GM21825 (cell line): ENCODE data around the gene TUBB4A.

ENCODE experiments used
- ATAC-seq: cut with Tn5 transposase; IDR thresholded peaks from one replicate; pipeline ENCODE4 v1.9.1; 2021; ENCODE audit warnings: mild to moderate bottlenecking, moderate library complexity; ENCODE audit not compliant: unreplicated experiment

The TUBB4A gene

GRCh38 chr19:6448045-6448444 is 54.1 kb downstream of the TUBB4A start:
- no peak for ATAC-seq

- no peak for ATAC-seq
Observed at GRCh38 chr19:6446452-6446851, 55.7 kb downstream of the TUBB4A start.
